ENCODE data around the gene FBXO2. TPM values are rescaled to one million over a fixed set of nuclear protein-coding genes. Genes with fewer than 3 reads are reported as not detected.

The FBXO2 gene
- total RNA-seq = 1.5 TPM

- no peak for DNase-seq
Observed at GRCh38 chr1:11654137-11654938, at the start of gene FBXO2, which contains the start of gene FBXO44. Gene FBXO2 (minus strand): TSS chr1:11654429. CDS start chr1:11654340, 89 bp downstream. Gene FBXO44 (plus strand): TSS chr1:11654877. CDS start chr1:11655836, 959 bp downstream.

GRCh38 chr1:11703357-11704193, 49.3 kb upstream of the FBXO2 start:
- DNase-seq = no peak

DNA sequence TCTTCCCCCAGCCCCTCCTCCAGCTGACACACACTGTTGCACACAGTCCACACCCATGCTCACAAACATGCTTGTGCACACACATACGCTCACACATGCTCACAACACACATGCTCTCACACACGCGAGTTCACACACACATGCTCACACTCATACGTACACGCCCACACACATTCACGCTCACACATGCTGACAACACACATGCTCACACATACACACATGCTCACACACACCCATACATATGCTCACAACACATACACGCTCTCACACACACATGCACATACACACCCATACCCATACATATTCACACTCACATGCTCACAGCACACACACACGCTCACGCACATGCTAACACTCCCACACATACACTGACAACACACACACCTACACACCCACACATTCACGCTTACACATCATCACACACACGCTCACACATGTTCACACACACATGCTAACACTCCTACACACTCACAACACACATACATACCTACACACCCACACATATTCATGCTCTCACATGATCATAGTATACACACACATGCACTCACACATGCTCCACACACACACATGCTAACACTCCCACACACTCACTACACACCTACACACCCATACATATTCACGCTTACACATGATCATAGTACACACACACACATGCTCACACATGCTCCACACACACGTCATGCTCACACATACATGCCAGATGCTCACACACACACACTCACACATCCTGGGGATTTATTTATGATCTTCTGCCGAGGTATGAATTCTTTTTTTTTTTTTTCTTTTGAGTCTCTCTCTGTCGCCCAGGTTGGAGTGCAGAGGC, 48.0 kb upstream of the FBXO2 start:
- no peak for DNase-seq

GRCh38 chr1:11701551-11701961, 47.3 kb upstream of the FBXO2 start:
- peak; percentile 87 for DNase-seq

GRCh38 chr1:11700601-11701467, 46.6 kb upstream of the FBXO2 start:
- DNase-seq = peak; percentile 86

GRCh38 chr1:11697893-11698210, 43.6 kb upstream of the FBXO2 start:
- DNase-seq = no peak

- no peak for DNase-seq
Observed at GRCh38 chr1:11697188-11697892, 43.1 kb upstream of the FBXO2 start.

GRCh38 chr1:11695861-11696260, 41.6 kb upstream of the FBXO2 start:
- no peak for DNase-seq

- DNase-seq = no peak
Observed at GRCh38 chr1:11693917-11694316, 39.7 kb upstream of the FBXO2 start.

DNA sequence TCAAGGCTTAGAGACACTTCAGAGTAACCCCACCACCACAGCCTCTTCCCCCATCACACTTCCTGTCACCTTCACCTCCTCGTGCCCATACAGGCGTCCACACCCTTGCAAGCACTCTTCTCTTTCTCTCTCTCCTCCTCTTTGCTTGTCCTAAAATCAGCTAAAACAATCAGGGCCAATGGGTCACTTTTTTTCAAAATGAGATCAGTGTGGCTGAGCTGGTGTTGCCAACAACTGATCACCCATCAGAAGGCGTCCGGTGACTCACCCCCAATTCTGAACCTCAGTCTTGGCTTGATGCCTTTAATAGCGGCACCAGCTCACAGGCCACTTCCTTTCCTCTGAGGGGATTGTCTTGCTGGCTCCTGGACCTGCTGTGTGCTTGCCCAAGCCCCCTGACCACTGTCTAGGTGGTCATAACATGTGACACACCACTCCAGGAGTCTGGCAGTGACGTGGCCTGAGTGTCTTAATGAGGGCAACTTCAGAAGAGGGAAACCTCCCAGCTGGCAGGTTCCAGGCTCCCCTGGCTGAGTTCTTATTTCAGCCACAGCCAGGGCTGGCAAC, 38.9 kb upstream of the FBXO2 start:
- no peak for DNase-seq

DNA sequence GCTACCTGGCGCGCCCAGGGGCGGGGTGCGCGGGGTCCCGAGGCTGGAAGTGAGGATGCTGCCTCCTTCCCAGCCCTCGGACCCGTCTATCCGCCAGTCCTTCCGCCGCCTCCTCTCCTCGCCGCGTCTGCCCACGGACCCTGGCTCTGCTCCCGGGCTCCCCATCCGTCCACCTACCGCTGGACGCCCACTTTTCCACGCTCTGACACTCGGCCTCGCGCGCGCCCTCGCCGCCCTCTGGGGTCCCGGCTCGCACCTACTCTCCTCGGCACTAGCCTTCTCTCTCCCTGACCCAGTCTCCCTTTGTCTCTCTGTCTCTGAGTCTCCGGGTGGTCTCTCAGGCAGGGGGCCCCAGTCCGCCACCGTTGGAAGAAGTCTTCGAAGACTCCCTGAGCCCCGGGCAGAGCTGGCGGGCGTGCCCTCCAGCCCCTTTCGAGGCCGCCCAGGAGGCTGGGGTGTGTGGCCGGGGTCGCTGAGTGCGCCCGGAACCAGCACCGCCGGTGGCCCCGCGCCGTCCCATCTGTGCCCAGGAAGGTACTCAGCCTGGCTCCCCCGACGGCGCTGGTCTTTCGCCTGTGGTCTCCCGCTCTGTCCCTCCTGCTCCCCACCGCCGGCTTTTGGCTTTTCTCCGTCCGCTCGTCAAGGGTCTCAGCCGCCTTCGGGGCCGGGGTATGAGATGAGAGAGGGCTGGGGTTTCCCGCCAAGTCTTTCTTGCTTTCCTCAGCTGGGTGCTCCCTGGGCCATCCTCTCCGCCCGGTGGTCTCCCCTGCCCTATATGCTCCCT, 37.9 kb upstream of the FBXO2 start:
- no peak for DNase-seq

DNA sequence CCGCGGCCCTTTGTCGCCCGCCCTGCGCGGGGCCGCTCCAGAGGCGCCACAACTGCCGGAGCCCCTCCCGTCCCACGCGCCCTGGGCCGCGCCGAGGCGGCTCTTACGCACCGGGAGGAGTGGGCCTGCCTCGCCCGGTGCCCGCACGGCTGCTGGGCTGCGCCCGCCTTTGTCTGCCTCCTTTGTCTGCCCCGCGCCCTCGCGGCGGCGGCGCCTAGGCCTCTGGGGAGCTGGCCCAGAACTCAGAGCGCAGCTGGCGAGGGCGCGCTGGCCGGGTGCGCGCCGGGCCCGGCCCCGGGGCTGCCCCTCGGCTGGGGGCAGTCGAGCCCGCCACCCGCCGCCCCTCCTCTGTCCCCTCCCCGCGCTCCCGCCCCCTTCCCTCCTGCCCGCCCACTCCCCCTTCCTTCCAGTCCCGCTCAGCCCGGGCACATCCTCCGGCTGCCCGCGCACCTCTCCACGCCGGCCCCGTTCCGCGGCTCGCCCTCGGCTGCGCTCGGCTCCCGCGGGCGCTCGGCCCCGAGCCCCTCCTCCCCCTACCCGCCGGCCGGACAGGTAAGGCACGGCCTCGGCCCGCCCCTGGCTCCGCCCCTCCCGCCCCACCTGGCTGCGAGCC, 37.2 kb upstream of the FBXO2 start, which contains the start of gene DRAXIN:
TSS of gene DRAXIN (plus strand) at position 409 of the 613 bp plus-strand sequence. CDS start 14,549 bp downstream, outside the sequence.
- peak; percentile 59 for DNase-seq

GRCh38 chr1:11690397-11691301, 36.4 kb upstream of the FBXO2 start:
- peak; percentile 42 for DNase-seq

DNA sequence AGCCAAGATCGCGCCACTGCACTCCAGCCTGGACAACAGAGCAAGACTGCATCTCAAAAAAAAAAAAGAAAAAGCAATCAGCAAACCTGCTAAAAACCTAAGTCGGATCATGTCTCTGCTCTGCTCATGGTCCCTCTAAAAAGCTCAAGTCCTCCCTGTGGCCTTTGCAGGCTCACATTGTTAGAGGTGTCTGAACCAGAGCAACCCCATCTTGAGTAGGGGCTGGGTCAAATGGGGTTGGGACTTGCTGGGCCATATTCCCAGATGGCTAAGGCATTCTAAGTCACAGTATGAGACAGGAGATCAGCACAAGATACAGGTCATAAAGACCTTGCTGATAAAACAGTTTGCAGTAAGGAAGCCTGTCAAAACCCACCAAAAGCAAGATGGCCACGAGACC, 34.3 kb upstream of the FBXO2 start:
- DNase-seq = no peak

- no peak for DNase-seq
Observed at GRCh38 chr1:11685210-11685752, 31.1 kb upstream of the FBXO2 start.

- no peak for DNase-seq
Observed at GRCh38 chr1:11684070-11684469, 29.8 kb upstream of the FBXO2 start.

DNA sequence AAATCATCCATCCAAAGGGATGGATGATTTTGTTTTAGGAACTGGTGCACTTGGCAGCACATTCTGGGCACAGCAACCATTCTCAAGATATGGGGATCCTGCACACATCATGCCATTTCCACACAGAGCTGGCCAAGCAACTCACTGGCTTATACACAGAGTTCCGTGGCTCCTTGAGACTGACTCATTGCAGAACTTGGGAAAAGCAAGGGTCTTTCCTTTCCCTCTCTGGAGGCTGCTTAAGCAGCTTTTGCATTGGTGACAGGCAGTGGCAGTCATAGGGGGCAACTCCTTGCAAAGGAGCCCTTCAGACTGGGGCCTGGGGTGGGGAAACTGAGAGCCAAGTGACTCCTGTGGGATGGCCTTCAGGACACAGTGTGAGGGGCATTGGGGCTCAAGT, 28.6 kb upstream of the FBXO2 start:
- no peak for DNase-seq

Data from tongue (tissue), 2 donors.